Activated CD8-positive, alpha-beta memory T cell treated with anti-CD3 and anti-CD28 coated beads, Interleukin-2, amount 50 U/mL, for 1 hour (primary cell): ENCODE measurements around the gene ADAMTS20.

Source experiments
- DNase-seq: peaks from one replicate; pipeline ENCODE4 v3.0.0-alpha.2; 2020; ENCODE audit errors: extremely low read depth

Gene ADAMTS20

DNA sequence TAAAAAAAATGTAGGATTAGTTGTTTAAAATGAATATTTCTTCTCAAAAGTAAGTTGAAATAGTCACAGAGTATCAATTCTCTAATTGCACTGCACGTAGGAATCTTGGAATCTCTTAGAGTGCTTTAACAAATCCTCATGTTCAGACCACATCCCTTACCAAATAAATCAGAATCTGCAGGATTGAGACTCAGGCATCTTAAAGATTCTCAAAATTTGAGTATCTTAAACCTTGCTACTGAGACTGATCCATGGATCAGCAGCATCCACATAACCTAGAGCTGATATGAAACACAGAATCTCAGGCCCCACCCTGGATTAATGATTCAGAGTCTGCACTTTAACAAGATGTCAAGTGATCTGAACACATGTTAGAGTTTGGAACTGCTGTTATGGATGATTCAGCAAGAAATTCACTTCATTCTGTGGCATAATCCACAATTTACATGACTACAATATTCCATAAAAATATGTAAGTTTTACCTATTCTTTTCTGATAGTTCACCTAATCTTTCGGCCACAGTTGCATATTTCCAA lies 58.7 kb downstream of the ADAMTS20 start:
- no peak for DNase-seq

GRCh38 chr12:43482311-43483085 lies 69.5 kb downstream of the ADAMTS20 start:
- no peak for DNase-seq

GRCh38 chr12:43480591-43480990 lies 71.4 kb downstream of the ADAMTS20 start:
- DNase-seq: no peak

GRCh38 chr12:43462741-43463140 lies 89.3 kb downstream of the ADAMTS20 start:
- no peak for DNase-seq

- DNase-seq: no peak
Measured at GRCh38 chr12:43462080-43462479, 89.9 kb downstream of the ADAMTS20 start.

DNA sequence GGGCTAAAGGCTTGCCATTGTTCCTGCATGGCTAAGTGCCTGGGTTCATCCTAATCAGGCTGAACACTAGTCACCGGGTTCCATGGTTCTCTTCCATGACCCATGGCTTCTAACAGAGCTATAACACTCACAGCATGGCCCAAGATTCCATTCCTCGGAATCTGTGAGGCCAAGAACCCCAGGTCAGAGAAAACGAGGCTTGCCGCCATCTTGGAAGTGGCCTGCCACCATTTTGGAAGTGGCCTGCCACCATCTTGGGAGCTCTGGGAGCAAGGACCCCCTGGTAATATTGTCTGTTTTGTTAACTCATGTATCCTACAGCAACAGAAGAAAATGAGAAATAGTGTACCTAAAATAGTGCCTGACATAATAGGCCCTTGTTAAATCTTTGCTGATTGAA lies 92.7 kb downstream of the ADAMTS20 start:
- DNase-seq: no peak

GRCh38 chr12:43453761-43454160 lies 98.2 kb downstream of the ADAMTS20 start:
- no peak for DNase-seq

- DNase-seq: peak; percentile 9
Measured at GRCh38 chr12:43444940-43445564, 107.0 kb downstream of the ADAMTS20 start.

DNA sequence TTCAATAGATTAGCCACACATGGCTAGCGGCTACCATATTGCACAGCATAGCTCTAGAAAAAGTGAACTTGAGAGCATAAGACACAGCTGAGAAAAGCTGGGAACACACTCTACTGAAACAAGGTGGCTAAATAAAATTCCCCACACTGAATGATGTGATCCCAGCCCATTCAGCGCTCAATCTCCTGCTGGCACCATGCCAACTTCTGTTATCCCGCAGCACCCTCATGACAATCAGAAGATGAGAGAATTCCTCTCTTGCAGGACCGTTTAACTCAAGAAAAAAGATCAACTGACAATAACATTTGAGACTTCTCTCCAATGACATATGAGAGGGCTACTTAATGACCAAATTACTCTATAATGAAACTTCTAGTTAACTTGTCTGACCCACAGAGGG lies 115.4 kb downstream of the ADAMTS20 start:
- DNase-seq: no peak

DNA sequence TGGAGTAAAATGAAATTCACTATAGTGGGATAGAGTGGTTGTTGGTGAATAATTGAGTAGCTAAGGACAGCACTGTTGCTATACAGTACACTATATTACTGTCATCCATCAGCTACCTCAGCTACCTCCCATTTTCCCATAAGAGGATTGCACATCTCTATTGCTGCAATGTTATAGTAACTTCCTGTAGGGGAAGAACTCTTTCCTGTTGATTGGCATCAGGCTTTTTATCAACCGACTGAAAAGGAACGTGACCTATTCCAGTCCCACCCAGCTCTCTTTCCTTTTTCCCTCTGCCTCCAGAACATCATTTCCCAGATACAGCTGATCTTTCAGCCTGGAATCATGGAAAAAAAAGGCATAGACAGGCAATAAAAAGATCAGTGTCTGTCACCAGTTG lies 117.4 kb downstream of the ADAMTS20 start:
- no peak for DNase-seq

GRCh38 chr12:43428088-43428600 lies 123.9 kb downstream of the ADAMTS20 start:
- DNase-seq: no peak

GRCh38 chr12:43425361-43425760 lies 126.6 kb downstream of the ADAMTS20 start:
- no peak for DNase-seq

DNA sequence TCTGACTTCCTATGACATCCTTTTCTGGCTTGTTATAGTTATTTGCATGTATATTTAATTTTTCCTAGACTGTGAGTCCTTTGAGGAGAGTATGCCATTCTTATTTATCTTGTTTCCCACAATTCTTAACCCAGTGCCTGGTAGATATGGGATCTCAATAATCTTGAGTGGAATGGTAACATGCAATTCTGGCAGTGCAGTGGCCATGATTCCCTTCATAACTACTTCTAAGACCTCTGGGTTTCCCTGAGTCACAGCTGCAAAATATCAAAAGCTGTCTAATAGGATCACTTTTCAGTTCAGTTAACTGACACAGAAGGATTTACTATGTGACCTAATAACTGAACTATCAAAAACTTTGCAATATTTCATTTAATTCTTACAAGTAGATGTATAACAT lies 135.0 kb downstream of the ADAMTS20 start:
- DNase-seq: no peak

DNA sequence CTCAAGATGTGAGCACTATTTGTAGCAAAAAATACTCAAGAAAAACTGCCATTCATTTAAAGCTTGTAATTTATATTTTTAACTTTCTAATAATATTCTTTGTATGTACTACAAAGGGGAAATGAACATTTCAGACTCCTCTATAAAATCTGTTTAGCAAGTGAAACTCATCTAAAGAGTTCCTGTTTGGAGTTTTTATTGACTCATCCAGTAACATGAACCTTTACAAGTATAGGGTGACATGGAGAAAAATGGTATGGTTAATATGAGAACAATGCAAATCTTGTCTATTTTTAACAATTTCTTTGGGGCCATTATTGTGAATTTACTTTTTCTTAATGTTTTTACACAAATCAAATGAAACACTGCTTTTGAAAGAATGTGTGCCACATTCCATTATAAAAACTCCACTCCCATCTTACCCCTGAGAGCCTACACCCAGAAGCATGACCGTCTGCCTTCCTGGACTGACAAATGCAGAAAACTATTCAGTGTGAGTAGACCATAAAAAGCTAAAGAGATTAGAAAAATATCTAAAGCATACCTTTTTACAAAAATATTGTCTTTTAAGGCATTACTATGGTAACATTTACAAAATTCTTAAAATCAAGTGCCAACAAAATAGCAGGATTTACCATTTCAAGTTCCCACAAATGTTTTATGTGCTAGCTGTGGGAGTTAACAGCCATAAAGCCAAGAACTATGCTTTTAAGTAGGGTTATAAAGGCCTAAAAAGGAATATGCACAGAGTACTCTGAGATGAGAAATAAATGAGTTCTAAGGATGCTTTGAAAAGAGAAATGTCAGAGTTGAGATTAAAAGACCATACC lies 144.0 kb downstream of the ADAMTS20 start:
- DNase-seq: no peak

DNA sequence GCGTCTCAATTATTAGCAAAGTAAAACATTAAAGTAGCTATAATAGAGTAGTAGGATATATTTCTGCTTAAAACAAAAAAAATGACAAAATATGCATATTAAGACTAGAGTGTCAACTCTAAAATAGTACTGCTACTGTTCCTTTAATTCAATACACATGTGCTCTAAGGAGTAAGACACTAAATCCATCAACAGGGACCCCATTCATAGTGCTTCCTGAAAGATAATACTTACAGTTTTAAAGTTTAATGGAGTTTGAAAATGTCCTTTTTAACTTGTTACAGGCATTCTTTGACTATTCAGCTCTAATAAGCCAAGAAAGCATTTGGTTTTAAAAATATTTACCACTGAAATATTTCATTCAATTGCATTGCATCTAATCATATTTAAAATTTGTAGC lies 145.2 kb downstream of the ADAMTS20 start:
- no peak for DNase-seq

- no peak for DNase-seq
Measured at GRCh38 chr12:43402436-43402835, 149.6 kb downstream of the ADAMTS20 start.

DNA sequence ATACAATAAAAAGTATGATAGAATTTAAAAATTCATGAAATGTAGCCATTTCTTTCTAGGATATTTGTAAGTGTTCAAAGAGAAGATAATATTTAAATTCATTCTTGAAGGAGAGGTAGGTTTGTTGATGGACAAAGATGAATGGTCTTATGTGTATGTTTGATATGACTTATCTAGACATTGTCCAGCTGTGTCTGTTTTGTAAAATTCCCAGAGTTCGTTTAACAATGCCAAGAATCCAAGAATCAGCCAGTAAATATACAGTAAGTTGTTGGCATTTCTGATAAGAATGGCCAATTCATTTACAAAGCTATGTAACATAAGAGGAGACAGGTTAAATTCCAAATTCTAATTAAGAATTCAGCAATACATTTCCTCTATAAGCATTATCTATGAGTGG lies 150.9 kb downstream of the ADAMTS20 start:
- no peak for DNase-seq

DNA sequence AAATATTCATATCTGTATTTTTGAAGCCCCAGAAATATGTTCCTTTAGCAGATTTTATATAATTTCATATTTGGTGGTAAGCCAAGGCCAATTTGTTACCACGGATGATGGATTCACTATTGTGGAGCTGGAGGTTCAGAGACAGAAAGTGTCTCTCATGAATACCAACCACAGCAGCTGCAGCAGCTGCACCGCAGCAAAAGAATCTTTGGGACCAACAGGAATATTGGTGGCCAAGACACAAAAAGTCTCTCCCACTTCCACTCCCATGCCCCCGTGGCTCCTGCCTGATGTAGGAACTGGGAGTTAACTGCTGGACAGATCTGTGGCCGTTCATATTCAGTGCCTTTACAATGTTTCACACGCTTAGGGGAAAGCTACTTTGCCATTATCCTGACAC lies 155.3 kb downstream of the ADAMTS20 start:
- DNase-seq: no peak

- no peak for DNase-seq
Measured at GRCh38 chr12:43392116-43392515, 159.9 kb downstream of the ADAMTS20 start.

GRCh38 chr12:43381879-43382278 lies 170.1 kb downstream of the ADAMTS20 start:
- no peak for DNase-seq

- DNase-seq: no peak
Measured at GRCh38 chr12:43378448-43378847, 173.6 kb downstream of the ADAMTS20 start.

DNA sequence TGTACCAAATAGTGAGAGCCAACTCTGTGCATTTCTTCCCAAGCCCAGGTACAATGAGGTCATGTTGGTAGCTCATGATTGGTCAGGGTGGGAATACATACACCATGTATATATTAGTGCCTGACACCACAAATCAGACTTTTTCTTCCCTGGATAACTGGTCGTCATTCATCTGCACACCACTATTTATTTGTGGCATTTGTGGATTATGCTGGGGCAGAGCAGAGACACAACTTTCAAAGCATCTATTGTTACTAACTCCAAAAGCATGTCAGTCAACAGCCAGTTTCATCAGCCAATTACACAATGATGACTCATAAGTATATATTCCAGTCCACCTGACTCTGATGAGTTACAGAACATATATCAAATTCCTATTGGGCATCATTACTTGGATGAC lies 181.7 kb downstream of the ADAMTS20 start:
- no peak for DNase-seq
